ENCODE measurements around the gene ZNF662.
"Not testable (repeated sequence)": the region's sequence is repeated elsewhere in the genome, so short reads cannot be mapped to it uniquely, and the experiment has no call there.

The ZNF662 gene

GRCh38 chr3:42906070-42906847 lies at the start of gene ZNF662:
Gene ZNF662 (plus strand): TSS chr3:42906142. CDS start chr3:42908115, 1,973 bp downstream.
- no peak for DNase-seq (ENCODE audit: low read depth in 2 of 2)

GRCh38 chr3:42856544-42856943 lies 49.4 kb upstream of the ZNF662 start:
- DNase-seq (ENCODE audit: low read depth in 2 of 2): no peak

GRCh38 chr3:42864321-42864950 lies 41.5 kb upstream of the ZNF662 start:
- no peak for DNase-seq (ENCODE audit: low read depth in 2 of 2)

GRCh38 chr3:42865256-42865655 lies 40.7 kb upstream of the ZNF662 start:
- DNase-seq (ENCODE audit: low read depth in 2 of 2): no peak

GRCh38 chr3:42867138-42867537 lies 38.8 kb upstream of the ZNF662 start:
- DNase-seq (ENCODE audit: low read depth in 2 of 2): no peak

- DNase-seq (ENCODE audit: low read depth in 2 of 2): no peak
Observed at GRCh38 chr3:42868841-42869240, 37.1 kb upstream of the ZNF662 start.

- DNase-seq (ENCODE audit: low read depth in 2 of 2): no peak
Observed at GRCh38 chr3:42871592-42872196, 34.2 kb upstream of the ZNF662 start.

- DNase-seq (ENCODE audit: low read depth in 2 of 2): no peak
Observed at GRCh38 chr3:42872718-42873117, 33.2 kb upstream of the ZNF662 start.

- no peak for DNase-seq (ENCODE audit: low read depth in 2 of 2)
Observed at GRCh38 chr3:42873221-42873982, 32.5 kb upstream of the ZNF662 start.

GRCh38 chr3:42874749-42875148 lies 31.2 kb upstream of the ZNF662 start:
- no peak for DNase-seq (ENCODE audit: low read depth in 2 of 2)

- no peak for DNase-seq (ENCODE audit: low read depth in 2 of 2)
Observed at GRCh38 chr3:42875325-42876151, 30.4 kb upstream of the ZNF662 start, which contains the start of gene CYP8B1. Gene CYP8B1 (minus strand): TSS chr3:42875879. CDS start chr3:42875816, 63 bp downstream.

- DNase-seq (ENCODE audit: low read depth in 2 of 2): no peak
Observed at GRCh38 chr3:42876401-42876800, 29.5 kb upstream of the ZNF662 start.

GRCh38 chr3:42876940-42877720 lies 28.8 kb upstream of the ZNF662 start:
- no peak for DNase-seq (ENCODE audit: low read depth in 2 of 2)

- no peak for DNase-seq (ENCODE audit: low read depth in 2 of 2)
Observed at GRCh38 chr3:42877881-42878280, 28.1 kb upstream of the ZNF662 start.

GRCh38 chr3:42880183-42880582 lies 25.8 kb upstream of the ZNF662 start:
- no peak for DNase-seq (ENCODE audit: low read depth in 2 of 2)

GRCh38 chr3:42880601-42881451 lies 25.1 kb upstream of the ZNF662 start:
- DNase-seq (ENCODE audit: low read depth in 2 of 2): peak; percentile 74 to 76

GRCh38 chr3:42883251-42883930 lies 22.6 kb upstream of the ZNF662 start:
- not testable (repeated sequence) for DNase-seq (ENCODE audit: low read depth in 2 of 2)

- DNase-seq (ENCODE audit: low read depth in 2 of 2): no peak
Observed at GRCh38 chr3:42884324-42884723, 21.6 kb upstream of the ZNF662 start.

GRCh38 chr3:42886294-42886822 lies 19.6 kb upstream of the ZNF662 start:
- no peak for DNase-seq (ENCODE audit: low read depth in 2 of 2)

Data from stimulated activated CD8-positive, alpha-beta memory T cell treated with anti-CD3 and anti-CD28 coated beads, Interleukin-15, amount 100 ng/mL, for 4 hours (primary cell).